Measurements from ENCODE around the gene KDM7A. TPM values are rescaled to one million over a fixed set of nuclear protein-coding genes. Genes with fewer than 3 reads are reported as not detected.

KDM7A gene
- total and polyA plus RNA-seq, 10 of the 15 experiments (the other 5 are each of a cell fraction or from before 2014, with no cell fraction given), result 0.07 to 0.96 (median 0.74) TPM

DNA sequence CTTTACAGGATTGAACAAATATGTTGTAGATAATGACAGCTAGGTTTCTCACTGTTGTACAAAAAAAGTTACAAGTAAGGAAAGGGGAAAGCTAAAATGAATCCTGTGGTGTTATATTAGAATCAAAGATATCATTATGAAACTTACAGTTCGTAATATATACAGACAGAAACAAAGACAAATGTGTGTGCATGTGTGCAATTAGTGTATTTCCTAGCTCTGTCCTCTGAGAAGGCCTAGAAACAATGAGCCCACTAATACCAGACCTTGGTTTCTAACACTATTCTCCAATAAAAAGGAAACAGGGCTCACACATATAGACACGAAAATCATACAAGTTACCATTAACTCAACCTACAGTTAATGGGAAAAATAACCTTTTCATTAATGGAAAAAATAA is 8.0 kb downstream of the KDM7A start:
- ATAC-seq, result no peak
- ChIA-PET RAD21 (ENCODE audit: unreplicated experiment) (no interaction called here), POLR2A (no interaction called here), SMC1A (ENCODE audit: uncharacterized antibody, unreplicated experiment) (interaction anchor here (0.9 kb wide), 1 partner anchor 21 kb away, joined by 4 read pairs; no protein-coding TSS in a partner anchor), CTCF (no interaction called here)
- Histone ChIP-seq H3K9ac (ENCODE audit: control insufficient read depth, insufficient read depth, low read length) (no peak overlapping the region), H3K27ac (ENCODE audit: control insufficient read depth, insufficient read depth) (no peak overlapping the region), H3K4me1 (ENCODE audit: control insufficient read depth, insufficient read depth, low read length) (no peaks in the 10 kb centered on the region), H3K4me3 (no peak overlapping the region), H3K79me2 (ENCODE audit: control insufficient read depth, insufficient read depth, low read length) (no peaks in the 10 kb centered on the region), H3K9me3 (replicated peaks; ENCODE audit: control insufficient read depth, insufficient read depth, low read length) (no peaks in the 10 kb centered on the region), H2AFZ (ENCODE audit: control insufficient read depth, low read depth, low read length) (no peak overlapping the region), H3K4me2 (ENCODE audit: control insufficient read depth, insufficient read depth) (no peak overlapping the region), H3K27me3 (replicated peaks in 1 of 2; ENCODE audit: control insufficient read depth in 2 of 2, insufficient read depth in 2 of 2, low read length in 1 of 2) (no peaks in the 10 kb centered on the region; a peak in 1 of 4 replicates), H4K20me1 (ENCODE audit: control insufficient read depth, insufficient read depth) (no peaks in the 10 kb centered on the region; the same call in 1 of the 2 replicates), H3K36me3 (ENCODE audit: control insufficient read depth in 2 of 2, insufficient read depth in 2 of 2, low read length in 1 of 2) (no peaks in the 10 kb centered on the region)
- no TSS peak for BruUV-seq (replicated peaks)
- no peak for DNase-seq (ENCODE audit: low read depth, low spot score)
- no peak for FAIRE-seq
- intact Hi-C loops (cut with micrococcal nuclease; ENCODE audit: unreplicated experiment) (no loop called here), in situ Hi-C loops (cut with MboI) (no loop called here)
- WGBS (ENCODE audit: insufficient coverage, insufficient replicate concordance, low lambda C conversion rate, missing lambda C conversion rate), result 9% methylated on average over 2 of the region's 2 CpGs
- TF ChIP-seq IRF4 (IDR thresholded peaks at IDR 0.05; ENCODE audit: low read depth, low read length) (no peak), PAX5 (IDR thresholded peaks at IDR 0.05; ENCODE audit: borderline replicate concordance, low read depth, low read length) (no peak), RELA (IDR thresholded peaks at IDR 0.05; ENCODE audit: borderline replicate concordance, partially characterized antibody) (no peak), ZNF207 (IDR thresholded peaks at IDR 0.05; ENCODE audit: borderline replicate concordance) (no peak), TCF12 (IDR thresholded peaks at IDR 0.05; ENCODE audit: low read depth, low read length) (no peak), ZZZ3 (IDR thresholded peaks at IDR 0.05; ENCODE audit: control insufficient read depth, insufficient read length, low read depth) (no peak), HDAC6 (IDR thresholded peaks at IDR 0.05; ENCODE audit: unreplicated experiment) (no peak), CHD1 (IDR thresholded peaks at IDR 0.05; ENCODE audit: low read depth, low read length) (no peak), SUPT20H (IDR thresholded peaks at IDR 0.05; ENCODE audit: borderline replicate concordance, control insufficient read depth, low read depth, low read length) (no peak), ZNF622 (IDR thresholded peaks at IDR 0.05) (no peak), MXI1 (IDR thresholded peaks at IDR 0.05; ENCODE audit: low read depth, low read length) (no peak), FOXM1 (IDR thresholded peaks at IDR 0.05; ENCODE audit: low read depth, low read length) (no peak), JUND (IDR thresholded peaks at IDR 0.05; ENCODE audit: low read depth, low read length) (no peak), DPF2 (IDR thresholded peaks at IDR 0.05) (no peak)
- TF ChIP-seq, protein P1, sequence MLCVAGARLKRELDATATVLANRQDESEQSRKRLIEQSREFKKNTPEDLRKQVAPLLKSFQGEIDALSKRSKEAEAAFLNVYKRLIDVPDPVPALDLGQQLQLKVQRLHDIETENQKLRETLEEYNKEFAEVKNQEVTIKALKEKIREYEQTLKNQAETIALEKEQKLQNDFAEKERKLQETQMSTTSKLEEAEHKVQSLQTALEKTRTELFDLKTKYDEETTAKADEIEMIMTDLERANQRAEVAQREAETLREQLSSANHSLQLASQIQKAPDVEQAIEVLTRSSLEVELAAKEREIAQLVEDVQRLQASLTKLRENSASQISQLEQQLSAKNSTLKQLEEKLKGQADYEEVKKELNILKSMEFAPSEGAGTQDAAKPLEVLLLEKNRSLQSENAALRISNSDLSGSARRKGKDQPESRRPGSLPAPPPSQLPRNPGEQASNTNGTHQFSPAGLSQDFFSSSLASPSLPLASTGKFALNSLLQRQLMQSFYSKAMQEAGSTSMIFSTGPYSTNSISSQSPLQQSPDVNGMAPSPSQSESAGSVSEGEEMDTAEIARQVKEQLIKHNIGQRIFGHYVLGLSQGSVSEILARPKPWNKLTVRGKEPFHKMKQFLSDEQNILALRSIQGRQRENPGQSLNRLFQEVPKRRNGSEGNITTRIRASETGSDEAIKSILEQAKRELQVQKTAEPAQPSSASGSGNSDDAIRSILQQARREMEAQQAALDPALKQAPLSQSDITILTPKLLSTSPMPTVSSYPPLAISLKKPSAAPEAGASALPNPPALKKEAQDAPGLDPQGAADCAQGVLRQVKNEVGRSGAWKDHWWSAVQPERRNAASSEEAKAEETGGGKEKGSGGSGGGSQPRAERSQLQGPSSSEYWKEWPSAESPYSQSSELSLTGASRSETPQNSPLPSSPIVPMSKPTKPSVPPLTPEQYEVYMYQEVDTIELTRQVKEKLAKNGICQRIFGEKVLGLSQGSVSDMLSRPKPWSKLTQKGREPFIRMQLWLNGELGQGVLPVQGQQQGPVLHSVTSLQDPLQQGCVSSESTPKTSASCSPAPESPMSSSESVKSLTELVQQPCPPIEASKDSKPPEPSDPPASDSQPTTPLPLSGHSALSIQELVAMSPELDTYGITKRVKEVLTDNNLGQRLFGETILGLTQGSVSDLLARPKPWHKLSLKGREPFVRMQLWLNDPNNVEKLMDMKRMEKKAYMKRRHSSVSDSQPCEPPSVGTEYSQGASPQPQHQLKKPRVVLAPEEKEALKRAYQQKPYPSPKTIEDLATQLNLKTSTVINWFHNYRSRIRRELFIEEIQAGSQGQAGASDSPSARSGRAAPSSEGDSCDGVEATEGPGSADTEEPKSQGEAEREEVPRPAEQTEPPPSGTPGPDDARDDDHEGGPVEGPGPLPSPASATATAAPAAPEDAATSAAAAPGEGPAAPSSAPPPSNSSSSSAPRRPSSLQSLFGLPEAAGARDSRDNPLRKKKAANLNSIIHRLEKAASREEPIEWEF (IDR thresholded peaks at IDR 0.05; ENCODE audit: insufficient replicate concordance, low read depth, low read length), result no peak
- TF ChIP-seq, protein P2, sequence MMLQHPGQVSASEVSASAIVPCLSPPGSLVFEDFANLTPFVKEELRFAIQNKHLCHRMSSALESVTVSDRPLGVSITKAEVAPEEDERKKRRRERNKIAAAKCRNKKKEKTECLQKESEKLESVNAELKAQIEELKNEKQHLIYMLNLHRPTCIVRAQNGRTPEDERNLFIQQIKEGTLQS (IDR thresholded peaks at IDR 0.05; ENCODE audit: borderline replicate concordance, extremely low read depth, low read depth, low read length), result no peak
- TF ChIP-seq, protein P3, sequence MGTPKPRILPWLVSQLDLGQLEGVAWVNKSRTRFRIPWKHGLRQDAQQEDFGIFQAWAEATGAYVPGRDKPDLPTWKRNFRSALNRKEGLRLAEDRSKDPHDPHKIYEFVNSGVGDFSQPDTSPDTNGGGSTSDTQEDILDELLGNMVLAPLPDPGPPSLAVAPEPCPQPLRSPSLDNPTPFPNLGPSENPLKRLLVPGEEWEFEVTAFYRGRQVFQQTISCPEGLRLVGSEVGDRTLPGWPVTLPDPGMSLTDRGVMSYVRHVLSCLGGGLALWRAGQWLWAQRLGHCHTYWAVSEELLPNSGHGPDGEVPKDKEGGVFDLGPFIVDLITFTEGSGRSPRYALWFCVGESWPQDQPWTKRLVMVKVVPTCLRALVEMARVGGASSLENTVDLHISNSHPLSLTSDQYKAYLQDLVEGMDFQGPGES (IDR thresholded peaks at IDR 0.05), result no peak
- TF ChIP-seq, protein P4, sequence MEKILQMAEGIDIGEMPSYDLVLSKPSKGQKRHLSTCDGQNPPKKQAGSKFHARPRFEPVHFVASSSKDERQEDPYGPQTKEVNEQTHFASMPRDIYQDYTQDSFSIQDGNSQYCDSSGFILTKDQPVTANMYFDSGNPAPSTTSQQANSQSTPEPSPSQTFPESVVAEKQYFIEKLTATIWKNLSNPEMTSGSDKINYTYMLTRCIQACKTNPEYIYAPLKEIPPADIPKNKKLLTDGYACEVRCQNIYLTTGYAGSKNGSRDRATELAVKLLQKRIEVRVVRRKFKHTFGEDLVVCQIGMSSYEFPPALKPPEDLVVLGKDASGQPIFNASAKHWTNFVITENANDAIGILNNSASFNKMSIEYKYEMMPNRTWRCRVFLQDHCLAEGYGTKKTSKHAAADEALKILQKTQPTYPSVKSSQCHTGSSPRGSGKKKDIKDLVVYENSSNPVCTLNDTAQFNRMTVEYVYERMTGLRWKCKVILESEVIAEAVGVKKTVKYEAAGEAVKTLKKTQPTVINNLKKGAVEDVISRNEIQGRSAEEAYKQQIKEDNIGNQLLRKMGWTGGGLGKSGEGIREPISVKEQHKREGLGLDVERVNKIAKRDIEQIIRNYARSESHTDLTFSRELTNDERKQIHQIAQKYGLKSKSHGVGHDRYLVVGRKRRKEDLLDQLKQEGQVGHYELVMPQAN (conservative IDR thresholded peaks at IDR 0.05), result no peak

Measured in GM12878 (cell line).